Measurements from ENCODE around the gene SHISA9.
A peak's percentile ranks its signal among the peaks of the same experiment; 100 is the strongest.

SHISA9 gene

DNA sequence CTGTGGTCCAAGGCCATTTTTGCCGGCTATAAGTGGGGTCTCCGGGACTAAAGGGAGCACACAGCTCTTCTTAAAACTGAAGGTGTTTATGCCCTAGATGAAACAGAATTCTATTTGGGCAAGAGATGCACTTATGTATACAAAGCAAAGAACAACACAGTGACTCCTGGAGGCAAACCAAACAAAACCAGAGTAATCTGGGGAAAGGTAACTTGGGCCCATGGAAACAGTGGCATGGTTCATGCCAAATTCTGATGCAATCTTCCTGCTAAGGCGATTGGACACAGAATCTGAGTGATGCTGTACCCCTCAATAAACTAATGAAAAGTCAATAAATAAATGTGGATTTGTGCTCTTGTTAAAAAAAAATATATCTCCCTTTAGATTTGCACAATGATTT is 20.2 kb upstream of the SHISA9 start:
- TF ChIP-seq, protein P1, sequence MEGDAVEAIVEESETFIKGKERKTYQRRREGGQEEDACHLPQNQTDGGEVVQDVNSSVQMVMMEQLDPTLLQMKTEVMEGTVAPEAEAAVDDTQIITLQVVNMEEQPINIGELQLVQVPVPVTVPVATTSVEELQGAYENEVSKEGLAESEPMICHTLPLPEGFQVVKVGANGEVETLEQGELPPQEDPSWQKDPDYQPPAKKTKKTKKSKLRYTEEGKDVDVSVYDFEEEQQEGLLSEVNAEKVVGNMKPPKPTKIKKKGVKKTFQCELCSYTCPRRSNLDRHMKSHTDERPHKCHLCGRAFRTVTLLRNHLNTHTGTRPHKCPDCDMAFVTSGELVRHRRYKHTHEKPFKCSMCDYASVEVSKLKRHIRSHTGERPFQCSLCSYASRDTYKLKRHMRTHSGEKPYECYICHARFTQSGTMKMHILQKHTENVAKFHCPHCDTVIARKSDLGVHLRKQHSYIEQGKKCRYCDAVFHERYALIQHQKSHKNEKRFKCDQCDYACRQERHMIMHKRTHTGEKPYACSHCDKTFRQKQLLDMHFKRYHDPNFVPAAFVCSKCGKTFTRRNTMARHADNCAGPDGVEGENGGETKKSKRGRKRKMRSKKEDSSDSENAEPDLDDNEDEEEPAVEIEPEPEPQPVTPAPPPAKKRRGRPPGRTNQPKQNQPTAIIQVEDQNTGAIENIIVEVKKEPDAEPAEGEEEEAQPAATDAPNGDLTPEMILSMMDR (IDR thresholded peaks at IDR 0.05; ENCODE audit: extremely low read depth, missing control alignments): no peak
- DNase-seq (ENCODE audit: low spot score): no peak

DNA sequence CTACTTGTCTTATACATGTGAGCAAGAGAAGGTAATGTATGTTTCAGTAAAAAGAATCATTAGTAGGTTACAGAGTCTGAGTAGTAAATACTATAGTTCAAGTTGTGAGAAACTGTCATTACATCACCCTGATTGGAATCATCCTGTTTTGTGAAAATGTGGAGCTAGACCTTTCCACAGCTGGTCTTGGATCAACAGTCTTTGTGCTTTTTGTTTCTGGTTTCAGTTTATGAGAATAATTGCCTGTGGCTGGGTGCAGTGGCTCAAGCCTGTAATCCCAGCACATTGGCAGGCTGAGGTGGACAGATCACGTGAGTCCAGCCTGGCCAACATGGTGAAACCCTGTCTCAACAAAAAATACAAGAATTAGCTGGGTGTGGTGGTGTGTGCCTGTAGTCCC is 19.7 kb upstream of the SHISA9 start:
- TF ChIP-seq, protein P1 (IDR thresholded peaks at IDR 0.05; ENCODE audit: extremely low read depth, missing control alignments): no peak
- DNase-seq (ENCODE audit: low spot score): no peak

DNA sequence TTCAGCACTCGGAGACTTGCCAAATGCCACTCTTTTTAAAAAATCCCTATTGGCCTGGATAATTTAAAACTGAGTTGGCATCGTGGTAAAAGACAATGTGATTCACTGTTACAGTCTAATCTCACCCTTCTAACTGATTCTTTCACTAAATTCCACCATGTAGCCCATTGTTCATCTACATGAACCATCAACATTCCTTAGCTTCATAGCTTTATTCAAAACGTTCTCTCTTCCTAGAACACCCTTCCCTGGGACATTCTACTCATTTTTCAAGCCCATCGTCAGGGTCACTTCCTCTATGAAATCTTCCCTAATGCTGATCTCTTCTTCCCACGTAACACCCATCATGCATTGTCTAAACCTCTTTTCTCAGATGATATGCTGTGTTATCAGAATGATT is 15.7 kb upstream of the SHISA9 start:
- TF ChIP-seq, protein P1 (IDR thresholded peaks at IDR 0.05; ENCODE audit: extremely low read depth, missing control alignments): no peak

DNA sequence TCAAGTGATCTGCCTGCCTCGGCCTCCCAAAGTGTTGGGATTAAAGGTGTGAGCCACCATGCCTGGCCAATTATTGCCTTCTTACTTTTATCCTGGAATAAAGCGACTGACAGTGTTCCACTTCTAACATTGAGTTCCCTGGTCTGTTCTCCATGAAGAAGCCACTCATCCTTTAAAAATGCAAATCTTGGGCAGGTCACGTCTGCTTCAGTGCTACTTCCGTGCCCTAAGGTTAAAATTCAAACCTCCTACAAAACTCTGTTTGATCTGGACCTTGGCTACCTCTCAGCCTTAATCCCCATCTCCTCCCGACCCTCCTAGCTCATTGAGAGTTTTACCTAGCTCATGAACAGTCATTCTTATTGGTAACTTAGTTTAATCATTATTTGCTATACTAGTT is 9.6 kb upstream of the SHISA9 start:
- no peak for DNase-seq (ENCODE audit: low spot score)
- TF ChIP-seq, protein P1 (IDR thresholded peaks at IDR 0.05; ENCODE audit: extremely low read depth, missing control alignments): no peak

More for the DNA sequence above, 15.7 kb upstream of the SHISA9 start:
- DNase-seq (ENCODE audit: low spot score): no peak

DNA sequence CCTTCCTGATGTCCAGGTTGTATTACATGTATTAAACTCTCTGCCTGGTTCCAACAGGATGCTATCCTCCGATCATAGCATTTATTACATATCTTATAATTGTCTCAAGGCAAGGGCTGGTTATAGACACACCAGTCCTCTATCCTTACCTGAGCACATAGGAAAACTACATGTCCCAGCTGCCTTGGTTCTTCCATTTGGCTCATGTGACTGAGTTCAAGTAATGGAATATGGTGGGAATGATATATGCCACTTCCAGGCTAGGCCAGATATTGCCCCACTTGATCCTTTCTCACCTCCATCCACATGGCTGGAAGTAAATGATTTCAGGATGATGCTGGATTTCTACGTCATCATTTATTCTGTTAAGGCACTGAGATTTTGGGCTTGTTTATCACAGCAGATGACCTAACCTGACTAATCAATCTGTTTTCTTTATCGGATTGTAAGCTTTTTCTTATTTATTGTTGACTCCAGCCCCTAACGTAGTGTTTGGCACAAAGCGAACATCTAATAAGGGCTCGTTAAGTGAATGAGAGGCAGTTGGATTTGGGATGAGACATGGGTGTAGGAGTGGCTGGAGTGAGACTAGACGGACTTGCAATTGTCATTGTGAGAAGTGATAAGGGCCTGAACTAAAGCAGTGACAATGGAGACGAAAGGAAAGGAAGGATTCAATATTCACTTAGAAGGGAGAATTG is 8.2 kb upstream of the SHISA9 start:
- no peak for DNase-seq (ENCODE audit: low spot score)
- TF ChIP-seq, protein P1 (IDR thresholded peaks at IDR 0.05; ENCODE audit: extremely low read depth, missing control alignments): no peak

DNA sequence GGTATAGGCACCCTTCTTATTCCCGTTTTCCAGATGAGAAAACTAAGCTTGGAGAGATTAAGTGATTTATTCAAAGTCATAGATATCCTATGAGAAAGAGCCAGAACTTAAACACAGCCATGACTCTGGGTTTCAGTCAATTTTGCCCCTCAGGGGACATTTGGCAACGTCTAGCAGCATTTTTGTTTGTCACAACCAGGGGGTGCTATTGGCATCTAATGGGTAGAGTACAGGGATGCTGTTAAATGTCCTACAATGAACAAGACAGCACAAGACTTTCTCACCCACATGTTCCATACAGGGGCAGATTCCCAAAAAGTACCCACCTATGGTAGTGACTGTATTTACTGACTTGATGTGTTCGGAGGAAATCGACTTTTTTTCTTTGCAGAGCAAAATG is 4.8 kb upstream of the SHISA9 start:
- TF ChIP-seq, protein P1 (IDR thresholded peaks at IDR 0.05; ENCODE audit: extremely low read depth, missing control alignments): peak; percentile 29

DNA sequence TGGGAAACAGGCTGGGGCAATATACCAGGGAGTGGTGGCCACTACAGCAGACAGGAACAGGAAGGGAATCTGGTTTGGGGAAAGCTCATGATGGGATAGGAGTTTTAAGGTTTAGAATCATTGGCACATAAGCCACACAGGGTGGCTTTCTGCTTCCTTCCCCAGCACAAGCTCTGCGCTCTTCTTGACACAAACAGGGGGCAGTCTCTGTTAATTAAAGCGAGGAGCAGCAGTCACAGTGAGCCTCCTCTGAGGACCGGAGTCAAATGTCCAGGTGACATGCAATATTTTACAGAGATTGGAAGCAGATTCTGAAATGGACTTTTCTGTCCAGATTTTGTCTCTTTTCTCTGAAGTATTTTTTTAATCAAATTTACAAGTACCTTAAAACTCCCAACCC is 2.8 kb upstream of the SHISA9 start:
- DNase-seq (ENCODE audit: low spot score): no peak
- TF ChIP-seq, protein P1 (IDR thresholded peaks at IDR 0.05; ENCODE audit: extremely low read depth, missing control alignments): no peak

More for the DNA sequence above, 4.8 kb upstream of the SHISA9 start:
- DNase-seq (ENCODE audit: low spot score): peak; percentile 32

All from GM20000 (cell line).